SK-N-SH treated with all-trans-retinoic acid at 6 μM for 48 hours (cell line): ENCODE measurements around the gene GNAT3.

ENCODE experiments used
- ATAC-seq: fragments of 200-7000 bp; cut with Tn5 transposase; 3 replicates; pipeline ENCODE4 v1.9.1; 2020; ENCODE audit warnings: mild to moderate bottlenecking, moderate library complexity
- ARNTL ChIP-seq: fragments of 450-650 bp; formaldehyde crosslinking; IDR thresholded peaks from 2 replicates; pipeline ENCODE4 v1.5.0; 2020; ENCODE audit warnings: low read depth, mild to moderate bottlenecking, moderate library complexity, borderline replicate concordance
- BACH2 ChIP-seq: fragments of 250-450 bp; sonication (Bioruptor Pico); IDR thresholded peaks from 2 replicates; pipeline ENCODE4 v1.9.0; 2021; ENCODE audit warnings: mild to moderate bottlenecking, borderline replicate concordance
- CSDC2 ChIP-seq: fragments of 250-450 bp; sonication (Bioruptor Pico); IDR thresholded peaks from 2 replicates; pipeline ENCODE4 v1.5.0; 2020; ENCODE audit warnings: mild to moderate bottlenecking, moderate library complexity
- ESRRG ChIP-seq: fragments of 250-450 bp; sonication (Bioruptor Pico); IDR thresholded peaks from 2 replicates; pipeline ENCODE4 v1.6.1; 2021; ENCODE audit warnings: mild to moderate bottlenecking
- GLIS3 ChIP-seq: fragments of 250-450 bp; sonication (Bioruptor Pico); IDR thresholded peaks from 2 replicates; pipeline ENCODE4 v1.5.0; 2020; ENCODE audit warnings: mild to moderate bottlenecking, moderate library complexity
- ISL1 ChIP-seq: fragments of 250-450 bp; sonication (Bioruptor Pico); IDR thresholded peaks from 2 replicates; pipeline ENCODE4 v2.1.2; 2022; ENCODE audit warnings: mild to moderate bottlenecking, moderate library complexity
- PPARA ChIP-seq: fragments of 250-450 bp; sonication (Bioruptor Pico); IDR thresholded peaks from 2 replicates; pipeline ENCODE4 v1.5.0; 2020; ENCODE audit warnings: mild to moderate bottlenecking, borderline replicate concordance
- RARB ChIP-seq: fragments of 250-450 bp; sonication (Bioruptor Pico); IDR thresholded peaks from 2 replicates; pipeline ENCODE4 v1.8.0; 2021; ENCODE audit warnings: mild to moderate bottlenecking, moderate library complexity
- SNAI2 ChIP-seq: fragments of 250-450 bp; sonication (Bioruptor Pico); IDR thresholded peaks from 2 replicates; pipeline ENCODE4 v1.5.0; 2020; ENCODE audit warnings: mild to moderate bottlenecking, moderate library complexity
- TCF4 ChIP-seq: fragments of 250-450 bp; sonication (Bioruptor Pico); IDR thresholded peaks from 2 replicates; pipeline ENCODE4 v1.8.0; 2021; ENCODE audit warnings: mild to moderate bottlenecking, moderate library complexity, borderline replicate concordance
- TOX ChIP-seq: fragments of 250-450 bp; sonication (Bioruptor Pico); IDR thresholded peaks from 2 replicates; pipeline ENCODE4 v1.8.0; 2021; ENCODE audit warnings: mild to moderate bottlenecking, moderate library complexity, borderline replicate concordance
- TSHZ2 ChIP-seq: fragments of 250-450 bp; sonication (Bioruptor Pico); IDR thresholded peaks from 2 replicates; pipeline ENCODE4 v1.5.0; 2020; ENCODE audit warnings: mild to moderate bottlenecking, moderate library complexity
- ZFP3 ChIP-seq: fragments of 250-450 bp; sonication (Bioruptor Pico); IDR thresholded peaks from 2 replicates; pipeline ENCODE4 v1.5.0; 2020; ENCODE audit warnings: mild to moderate bottlenecking, moderate library complexity
- ZFP30 ChIP-seq: fragments of 450-650 bp; formaldehyde crosslinking; IDR thresholded peaks from 2 replicates; pipeline ENCODE4 v1.5.0; 2022; ENCODE audit warnings: mild to moderate bottlenecking, moderate library complexity
- ZNF565 ChIP-seq: fragments of 450-650 bp; formaldehyde crosslinking; conservative IDR thresholded peaks from 2 replicates; pipeline ENCODE4 v1.5.0; 2020; ENCODE audit warnings: low read depth, mild to moderate bottlenecking, moderate library complexity
- ZNF70 ChIP-seq: fragments of 450-650 bp; formaldehyde crosslinking; IDR thresholded peaks from 2 replicates; pipeline ENCODE4 v1.5.0; 2020; ENCODE audit warnings: mild to moderate bottlenecking, moderate library complexity
- ZNF8 ChIP-seq: fragments of 450-650 bp; formaldehyde crosslinking; IDR thresholded peaks from 2 replicates; pipeline ENCODE4 v1.5.0; 2020; ENCODE audit warnings: mild to moderate bottlenecking, moderate library complexity
- TF ChIP-seq, protein P1 (sequence below): fragments of 250-450 bp; sonication (Bioruptor Pico); IDR thresholded peaks from 2 replicates; pipeline ENCODE4 v1.5.1; 2021; ENCODE audit warnings: mild to moderate bottlenecking, moderate library complexity
- TF ChIP-seq, protein P2 (sequence below): fragments of 250-450 bp; sonication (Bioruptor Pico); IDR thresholded peaks from 2 replicates; pipeline ENCODE4 v1.8.0; 2020; ENCODE audit warnings: mild to moderate bottlenecking, moderate library complexity, borderline replicate concordance

The GNAT3 gene

DNA sequence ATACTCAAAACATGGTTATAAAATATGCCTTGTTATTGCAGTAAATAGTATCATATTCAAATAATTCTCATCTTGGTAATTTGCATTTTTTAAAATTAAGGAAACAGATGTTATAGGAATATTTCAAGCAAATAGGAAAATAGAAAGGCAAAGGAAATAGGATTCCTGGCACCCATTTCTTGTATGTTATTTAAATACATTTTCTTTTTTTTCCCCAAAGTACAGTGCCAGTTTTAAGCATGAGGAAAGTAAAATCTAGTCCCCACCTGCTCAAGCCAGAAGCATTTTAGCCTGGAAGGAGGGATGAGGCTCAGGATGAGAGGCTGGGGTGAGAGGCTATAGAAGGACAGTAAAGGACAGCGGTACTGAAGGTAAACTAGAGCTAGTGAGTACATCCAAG lies 38.1 kb downstream of the GNAT3 start:
- ATAC-seq = no peak
- TF ChIP-seq RARB (CRISPR knock-in tag) (no peak), ISL1 (CRISPR knock-in tag) (no peak), ZNF565 (CRISPR knock-in tag) (no peak), BACH2 (CRISPR knock-in tag) (no peak), ZNF8 (CRISPR knock-in tag) (no peak), GLIS3 (CRISPR knock-in tag) (no peak), CSDC2 (no peak), ZNF70 (no peak), SNAI2 (no peak), ARNTL (CRISPR knock-in tag) (no peak), TCF4 (CRISPR knock-in tag) (no peak), ZFP3 (CRISPR knock-in tag) (no peak), PPARA (CRISPR knock-in tag) (no peak), ZFP30 (CRISPR knock-in tag) (no peak), TSHZ2 (no peak)
- TF ChIP-seq, protein P1, sequence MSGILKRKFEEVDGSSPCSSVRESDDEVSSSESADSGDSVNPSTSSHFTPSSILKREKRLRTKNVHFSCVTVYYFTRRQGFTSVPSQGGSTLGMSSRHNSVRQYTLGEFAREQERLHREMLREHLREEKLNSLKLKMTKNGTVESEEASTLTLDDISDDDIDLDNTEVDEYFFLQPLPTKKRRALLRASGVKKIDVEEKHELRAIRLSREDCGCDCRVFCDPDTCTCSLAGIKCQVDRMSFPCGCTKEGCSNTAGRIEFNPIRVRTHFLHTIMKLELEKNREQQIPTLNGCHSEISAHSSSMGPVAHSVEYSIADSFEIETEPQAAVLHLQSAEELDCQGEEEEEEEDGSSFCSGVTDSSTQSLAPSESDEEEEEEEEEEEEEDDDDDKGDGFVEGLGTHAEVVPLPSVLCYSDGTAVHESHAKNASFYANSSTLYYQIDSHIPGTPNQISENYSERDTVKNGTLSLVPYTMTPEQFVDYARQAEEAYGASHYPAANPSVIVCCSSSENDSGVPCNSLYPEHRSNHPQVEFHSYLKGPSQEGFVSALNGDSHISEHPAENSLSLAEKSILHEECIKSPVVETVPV (CRISPR knock-in tag) = no peak
- TF ChIP-seq, protein P2, sequence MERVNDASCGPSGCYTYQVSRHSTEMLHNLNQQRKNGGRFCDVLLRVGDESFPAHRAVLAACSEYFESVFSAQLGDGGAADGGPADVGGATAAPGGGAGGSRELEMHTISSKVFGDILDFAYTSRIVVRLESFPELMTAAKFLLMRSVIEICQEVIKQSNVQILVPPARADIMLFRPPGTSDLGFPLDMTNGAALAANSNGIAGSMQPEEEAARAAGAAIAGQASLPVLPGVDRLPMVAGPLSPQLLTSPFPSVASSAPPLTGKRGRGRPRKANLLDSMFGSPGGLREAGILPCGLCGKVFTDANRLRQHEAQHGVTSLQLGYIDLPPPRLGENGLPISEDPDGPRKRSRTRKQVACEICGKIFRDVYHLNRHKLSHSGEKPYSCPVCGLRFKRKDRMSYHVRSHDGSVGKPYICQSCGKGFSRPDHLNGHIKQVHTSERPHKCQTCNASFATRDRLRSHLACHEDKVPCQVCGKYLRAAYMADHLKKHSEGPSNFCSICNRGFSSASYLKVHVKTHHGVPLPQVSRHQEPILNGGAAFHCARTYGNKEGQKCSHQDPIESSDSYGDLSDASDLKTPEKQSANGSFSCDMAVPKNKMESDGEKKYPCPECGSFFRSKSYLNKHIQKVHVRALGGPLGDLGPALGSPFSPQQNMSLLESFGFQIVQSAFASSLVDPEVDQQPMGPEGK (CRISPR knock-in tag) = no peak

- no peak for TF ChIP-seq SNAI2
- TF ChIP-seq ZNF8 (CRISPR knock-in tag) = no peak
- TF ChIP-seq TCF4 (CRISPR knock-in tag) = no peak
- no peak for TF ChIP-seq GLIS3 (CRISPR knock-in tag)
- no peak for TF ChIP-seq CSDC2
- no peak for TF ChIP-seq PPARA (CRISPR knock-in tag)
- no peak for TF ChIP-seq ESRRG
- TF ChIP-seq TOX (CRISPR knock-in tag) = no peak
- TF ChIP-seq BACH2 (CRISPR knock-in tag) = no peak
- TF ChIP-seq, protein P2 (CRISPR knock-in tag) = no peak
- no peak for TF ChIP-seq TSHZ2
- ATAC-seq = no peak
Observed at GRCh38 chr7:80472491-80473200, 39.2 kb downstream of the GNAT3 start.
